Activated gamma-delta T cell treated with anti-CD3 and anti-CD28 coated beads, Interleukin-2, amount 50 U/mL, for 16 hours (primary cell): ENCODE data around the gene VWA8.

Experiments
- DNase-seq: peaks from one replicate; pipeline ENCODE4 v3.0.0-alpha.2; 2020; ENCODE audit warnings: low read depth

The VWA8 gene

DNA sequence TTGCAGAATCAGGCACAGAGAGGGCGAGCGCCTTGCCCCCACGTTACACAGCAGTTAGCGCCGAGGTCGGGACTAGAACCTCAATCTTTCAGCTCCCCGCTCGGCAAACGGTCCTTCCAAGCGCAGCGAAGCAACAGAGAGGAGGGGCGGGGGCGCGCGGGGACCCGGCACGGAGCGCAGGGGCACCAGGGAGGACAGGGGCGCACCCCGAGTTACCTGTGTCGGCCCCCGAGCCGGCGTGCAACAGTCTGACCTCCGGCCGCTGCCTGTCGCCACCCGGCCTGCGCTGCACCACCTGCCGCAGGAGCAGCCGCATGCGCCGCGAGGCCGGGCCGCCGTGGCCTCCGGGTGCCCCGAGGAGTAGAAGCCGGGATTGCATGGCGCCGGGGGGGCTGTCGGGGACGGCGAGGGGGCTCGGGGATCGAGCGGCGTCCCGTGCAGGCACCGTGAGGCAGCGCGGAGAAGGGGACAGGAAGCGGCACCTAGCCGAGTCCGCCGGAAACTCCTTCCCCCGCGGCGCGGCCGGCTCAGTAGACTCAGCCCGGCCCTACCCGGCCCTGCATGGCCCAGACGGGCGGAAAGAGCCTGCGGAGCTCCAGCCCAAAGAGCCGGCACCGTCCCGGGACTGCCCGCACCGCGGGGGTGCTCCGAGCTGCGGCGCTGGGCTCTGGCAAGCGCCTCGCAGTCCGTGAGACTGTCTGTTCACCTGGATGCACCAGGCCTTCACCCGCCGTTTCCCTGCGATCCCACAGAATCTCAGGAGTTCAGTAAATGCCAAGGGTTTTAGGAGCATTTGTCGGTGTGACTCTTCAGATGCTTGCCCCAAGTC is at the start of gene VWA8:
TSS of gene VWA8 (minus strand) at position 473 of the 829 bp plus-strand sequence. CDS start at position 379, 94 bp downstream.
- peak; percentile 79 for DNase-seq

DNA sequence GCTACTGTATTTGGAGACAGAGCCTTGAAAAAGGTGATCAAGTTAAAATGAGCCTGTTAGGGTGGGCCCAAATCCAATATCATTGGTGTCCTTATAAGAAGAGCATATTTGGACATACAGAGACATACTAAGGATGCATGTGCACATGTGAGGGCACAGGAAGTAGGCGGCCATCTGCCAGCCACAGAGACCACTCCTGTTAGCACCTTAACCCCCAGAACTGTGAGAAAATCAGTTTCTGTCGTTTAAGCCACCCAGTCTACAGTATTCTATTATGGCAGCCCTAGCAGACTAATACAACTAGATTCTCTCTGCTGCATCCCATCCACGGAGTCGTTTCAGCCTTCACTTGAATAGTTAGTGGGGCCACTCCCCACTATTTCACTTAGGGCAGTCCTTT is 48.1 kb upstream of the VWA8 start:
- DNase-seq, result no peak

DNA sequence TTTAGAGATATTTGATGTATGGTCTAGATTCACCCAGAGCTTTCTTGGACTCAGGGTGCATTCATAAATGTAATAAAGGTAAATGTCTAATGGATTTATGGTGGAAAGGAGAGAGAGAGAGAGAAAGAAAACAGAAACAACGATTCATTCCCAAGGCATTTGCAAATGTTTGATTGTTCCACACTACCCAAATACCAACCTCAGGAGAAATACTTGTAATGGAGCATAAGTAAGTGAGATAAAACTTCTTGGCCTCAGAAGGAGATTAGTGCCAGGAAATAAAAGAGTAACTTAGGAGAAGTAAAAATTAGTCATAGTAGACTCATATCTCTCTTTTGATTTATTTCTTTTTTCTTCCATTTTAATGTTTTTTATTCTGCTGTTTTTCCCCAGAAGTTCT is 46.9 kb upstream of the VWA8 start:
- DNase-seq, result no peak

DNA sequence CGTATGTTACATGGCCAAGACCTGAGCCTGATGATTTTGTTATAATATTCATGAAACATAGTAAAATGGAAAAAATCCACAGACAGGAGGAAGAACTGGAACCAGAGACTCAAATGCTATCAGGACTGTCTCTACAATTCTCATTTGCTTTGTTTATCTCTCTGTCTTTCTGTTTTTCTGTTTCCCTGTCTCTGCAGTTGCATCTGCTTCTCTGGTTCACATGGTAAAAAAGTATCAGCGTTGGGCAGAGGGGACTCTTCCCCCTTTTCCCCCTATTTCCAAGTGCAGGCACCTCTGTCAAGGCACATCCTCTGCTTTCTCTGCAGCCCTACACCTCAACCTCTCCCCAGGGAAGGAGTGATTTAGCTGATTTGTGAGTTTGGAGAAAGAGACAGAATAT is 41.2 kb upstream of the VWA8 start:
- no peak for DNase-seq

DNA sequence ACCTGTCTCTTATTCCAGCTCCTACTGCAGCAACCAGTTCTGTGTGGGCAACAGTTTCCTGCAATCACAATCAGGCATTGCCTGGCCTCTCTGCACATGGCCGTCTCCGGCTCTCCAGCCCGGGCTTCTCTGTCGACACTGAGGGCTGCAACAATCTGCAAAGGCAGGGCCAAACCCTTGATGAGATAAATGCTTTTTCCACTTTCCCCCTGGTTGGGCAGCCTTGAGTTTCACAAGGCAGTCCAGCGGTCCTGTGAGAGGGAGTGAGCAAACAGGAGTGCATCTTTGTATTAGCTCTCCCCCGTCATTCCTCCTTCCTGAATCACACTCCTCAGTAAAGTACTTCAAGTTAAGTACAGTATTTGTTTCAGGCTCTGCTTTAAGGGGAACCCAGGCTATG is 40.7 kb upstream of the VWA8 start:
- DNase-seq, result no peak

DNA sequence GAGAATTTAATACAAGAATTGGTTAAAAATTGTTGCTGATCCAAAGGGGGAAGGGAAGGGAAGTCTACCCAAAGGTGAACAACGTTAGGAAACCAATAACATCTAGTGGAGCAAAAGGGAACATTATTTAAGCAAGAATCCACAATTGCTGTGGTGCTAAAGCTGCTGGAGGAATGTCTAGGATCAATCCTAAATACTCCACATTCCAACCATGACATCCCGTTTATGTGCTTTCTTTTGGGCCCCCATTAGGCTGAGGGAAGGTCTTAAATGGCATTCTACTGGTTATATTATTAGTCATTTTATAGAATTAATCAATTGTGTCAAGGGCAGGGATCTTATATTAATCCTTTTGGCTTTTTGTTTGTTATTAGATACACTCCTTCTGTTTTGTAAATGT is 39.9 kb upstream of the VWA8 start:
- DNase-seq, result no peak

DNA sequence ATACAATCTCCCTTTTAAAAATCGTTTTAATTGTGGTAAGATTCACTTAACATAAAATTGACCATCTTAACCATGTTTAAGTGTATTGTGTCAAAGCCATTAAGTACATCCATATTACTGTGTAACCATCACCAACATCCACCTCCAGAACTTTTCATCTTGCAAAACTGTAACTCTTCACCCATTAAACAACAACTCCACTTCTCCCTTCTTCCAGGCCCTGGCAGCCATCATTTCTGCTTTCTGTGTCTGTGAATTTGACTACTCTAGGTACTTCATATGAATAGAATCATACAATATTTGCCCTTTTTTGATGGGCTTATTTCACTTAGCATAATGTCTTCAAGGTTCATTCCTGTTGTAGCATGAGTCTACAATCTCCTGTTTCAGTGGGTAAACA is 36.5 kb upstream of the VWA8 start:
- DNase-seq, result no peak

DNA sequence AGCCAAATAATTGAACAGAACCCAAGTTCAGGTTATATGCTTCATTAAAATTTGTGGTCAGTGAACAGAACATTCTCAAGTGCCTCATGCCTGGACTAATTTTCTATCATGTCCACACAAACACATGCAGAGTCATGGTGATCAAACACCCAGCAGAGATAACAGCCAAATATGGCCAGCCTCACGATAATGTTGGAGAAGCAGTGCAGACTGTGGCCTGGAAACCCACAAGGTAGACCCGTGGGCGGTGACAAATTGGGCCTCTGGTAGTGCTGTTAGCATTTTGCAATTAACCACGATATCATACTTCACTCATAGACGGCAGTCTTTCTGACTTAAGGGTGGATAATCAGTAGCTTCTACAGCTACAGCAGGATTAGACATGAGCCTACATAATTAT is 35.0 kb upstream of the VWA8 start:
- DNase-seq, result peak; percentile 3

DNA sequence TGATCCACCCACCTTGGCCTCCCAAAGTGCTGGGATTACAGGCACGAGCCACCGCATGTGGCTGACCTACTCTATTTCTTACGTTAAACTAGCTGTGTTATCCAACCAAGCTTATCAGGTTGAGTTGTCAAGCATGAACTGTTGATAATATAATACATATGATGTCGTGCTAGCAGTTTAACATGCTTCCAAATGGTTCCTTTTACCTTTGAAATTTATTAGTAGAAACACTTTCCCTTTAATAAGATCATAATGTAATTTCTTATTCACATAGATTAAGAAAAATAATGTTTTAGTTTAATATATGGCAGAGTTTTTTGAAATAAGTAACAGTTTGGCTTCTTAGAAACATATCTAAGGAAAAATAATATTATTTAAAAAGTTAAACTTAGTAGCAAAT is 34.4 kb upstream of the VWA8 start:
- no peak for DNase-seq

DNA sequence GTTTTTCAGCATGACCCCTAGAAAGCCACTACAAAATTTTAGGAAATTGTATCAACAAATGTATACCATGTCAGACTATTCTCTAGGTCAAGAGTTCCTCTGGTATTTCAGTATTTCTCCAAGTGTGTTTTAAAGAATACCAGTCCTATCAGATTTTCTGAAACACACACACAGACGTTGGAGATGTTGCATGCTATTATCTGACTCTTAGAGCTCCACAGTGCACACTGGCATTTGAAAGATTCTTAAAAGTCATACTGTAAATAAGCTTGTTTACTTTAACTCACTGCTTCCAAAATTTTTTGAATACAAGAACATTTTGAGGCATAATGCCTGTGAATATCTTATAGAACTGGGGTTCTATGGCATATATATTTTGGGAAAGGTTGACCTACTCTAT is 33.8 kb upstream of the VWA8 start:
- no peak for DNase-seq

DNA sequence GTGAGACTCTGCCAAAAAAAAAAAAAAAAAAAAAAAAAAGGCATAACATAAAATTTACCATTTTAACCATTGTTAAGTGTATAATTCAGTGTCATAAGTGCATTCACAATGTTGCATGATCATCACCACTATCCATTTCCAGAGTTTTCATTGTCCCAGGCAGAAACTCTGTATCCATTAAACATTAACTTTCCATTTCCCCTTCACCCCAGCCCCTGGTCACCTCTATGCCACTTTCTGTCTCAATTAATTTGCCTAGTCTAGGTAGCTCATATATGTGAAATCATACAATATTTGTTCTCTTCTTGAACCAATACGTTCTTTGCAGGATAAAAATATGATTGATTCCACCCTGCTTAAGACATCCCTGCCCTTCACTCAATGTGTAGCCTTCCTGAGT is 31.0 kb upstream of the VWA8 start:
- no peak for DNase-seq

DNA sequence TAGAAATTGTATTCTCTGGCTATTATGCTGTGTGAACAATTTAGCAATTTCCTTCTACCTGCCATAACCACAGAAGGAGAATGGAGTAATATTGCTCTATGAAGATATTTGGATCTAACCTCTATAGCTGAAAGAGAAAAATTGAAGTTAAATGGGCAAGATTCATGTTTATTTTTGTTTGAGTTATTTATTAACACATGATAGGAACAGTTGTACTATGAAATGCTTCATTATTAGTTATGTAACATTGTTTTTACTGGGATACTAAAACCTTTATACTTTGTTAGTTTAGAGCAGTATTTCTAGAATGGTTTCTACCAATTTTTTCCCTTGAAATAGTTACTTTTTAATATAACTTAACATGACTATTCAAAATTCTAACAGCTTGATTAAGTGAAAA is 27.3 kb upstream of the VWA8 start:
- no peak for DNase-seq

DNA sequence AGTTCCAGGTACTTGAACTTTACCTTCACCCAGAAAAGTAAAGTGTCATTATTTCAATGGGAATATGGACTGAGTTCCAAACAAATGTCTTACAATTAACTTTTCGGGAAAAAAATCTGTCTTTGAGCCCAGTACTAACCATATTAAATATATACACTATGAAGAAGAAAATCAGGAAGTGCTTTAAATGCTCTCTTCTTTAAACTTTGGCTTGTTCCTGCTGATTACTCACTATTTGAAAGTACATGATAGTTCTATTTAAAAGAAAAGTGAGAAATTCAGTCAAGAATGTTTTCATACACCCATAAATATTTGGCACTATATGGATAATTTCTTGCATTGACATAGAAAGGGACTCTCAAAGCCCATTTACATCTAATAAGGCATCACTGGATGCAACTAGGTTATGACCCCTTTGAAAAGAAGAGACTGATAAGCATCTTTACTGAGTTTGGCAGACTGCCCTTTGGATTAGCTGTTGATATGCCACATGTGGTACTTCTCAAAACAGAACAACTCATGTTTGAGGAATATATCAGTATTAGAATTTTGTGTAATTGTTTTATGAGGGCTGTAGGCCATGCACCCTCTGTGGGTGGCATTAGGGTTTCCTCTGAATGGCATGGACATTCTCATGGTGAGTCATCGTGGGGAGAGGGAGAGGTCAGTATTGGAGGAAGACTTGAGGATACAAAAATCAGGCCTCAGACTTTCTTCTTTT is 25.0 kb upstream of the VWA8 start:
- no peak for DNase-seq

DNA sequence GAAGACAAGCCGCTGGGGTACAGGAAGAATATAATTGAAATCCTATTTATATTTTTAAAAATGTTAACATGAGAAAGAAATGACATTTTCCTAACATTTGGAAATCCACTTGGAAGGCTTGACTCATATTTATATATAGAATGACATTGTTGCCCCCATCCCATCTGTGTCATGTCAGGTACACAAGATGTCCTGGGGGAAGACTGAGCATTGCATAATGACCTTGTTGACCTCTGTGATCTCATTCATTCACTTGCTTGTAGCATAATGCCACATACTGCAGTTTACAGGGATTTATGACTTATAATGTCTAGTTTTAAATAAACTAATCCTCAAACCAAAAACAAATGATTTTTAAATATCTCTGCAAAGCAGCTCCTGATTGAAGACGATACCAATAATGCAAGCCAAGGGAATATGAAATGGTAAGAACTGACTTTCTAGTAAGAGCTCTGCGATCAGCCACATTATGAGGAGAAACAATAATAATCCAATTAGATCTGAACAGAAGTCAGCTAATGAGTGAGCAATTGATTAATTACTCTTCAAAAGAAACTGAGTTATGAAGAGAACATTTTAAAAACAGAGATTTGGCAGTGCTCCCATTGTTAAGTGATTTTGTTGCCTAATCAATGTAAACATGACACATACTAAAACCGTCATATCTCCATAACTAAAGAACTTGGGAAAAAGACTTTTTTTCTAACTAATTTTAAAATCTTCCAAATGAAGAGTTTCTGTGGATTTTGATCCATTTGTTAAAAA is 21.2 kb upstream of the VWA8 start:
- DNase-seq, result no peak

DNA sequence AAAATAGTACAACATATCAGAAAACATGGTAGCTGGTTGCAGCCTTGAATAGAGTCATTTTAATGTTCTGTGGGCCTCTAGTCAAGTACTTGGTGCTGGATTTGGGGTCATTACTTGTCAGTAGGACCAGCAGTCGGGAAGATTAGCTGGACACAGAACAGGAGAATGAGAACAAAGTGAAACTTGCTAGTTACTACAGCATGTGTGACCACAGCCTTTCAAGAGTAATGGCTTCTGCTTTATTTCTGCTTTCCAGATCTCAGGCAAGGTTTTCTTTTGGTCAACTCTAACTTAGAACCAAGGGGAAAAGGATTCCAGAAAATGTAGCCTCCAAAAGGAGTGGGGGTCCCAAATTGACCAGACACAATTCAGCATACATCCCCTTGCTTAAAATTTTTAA is 17.1 kb upstream of the VWA8 start:
- no peak for DNase-seq

DNA sequence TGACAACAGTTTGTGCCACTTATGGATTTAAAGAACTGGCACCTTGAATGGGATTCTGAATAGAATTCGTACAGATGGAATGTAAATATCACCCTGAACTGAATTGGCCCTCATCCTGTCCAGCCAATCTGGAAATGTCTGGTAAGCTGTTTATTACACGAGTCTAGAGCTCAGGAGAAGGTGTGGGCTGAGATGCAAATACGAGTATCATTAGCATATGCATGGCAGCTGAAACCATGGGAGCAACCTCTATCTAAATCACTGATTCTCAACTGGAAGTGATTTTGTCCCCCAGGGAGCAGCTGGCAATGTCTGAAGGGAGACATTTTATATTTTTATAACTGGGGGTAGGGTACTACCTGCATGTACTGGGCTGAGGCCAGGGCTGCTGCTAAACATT is 15.6 kb upstream of the VWA8 start:
- no peak for DNase-seq

DNA sequence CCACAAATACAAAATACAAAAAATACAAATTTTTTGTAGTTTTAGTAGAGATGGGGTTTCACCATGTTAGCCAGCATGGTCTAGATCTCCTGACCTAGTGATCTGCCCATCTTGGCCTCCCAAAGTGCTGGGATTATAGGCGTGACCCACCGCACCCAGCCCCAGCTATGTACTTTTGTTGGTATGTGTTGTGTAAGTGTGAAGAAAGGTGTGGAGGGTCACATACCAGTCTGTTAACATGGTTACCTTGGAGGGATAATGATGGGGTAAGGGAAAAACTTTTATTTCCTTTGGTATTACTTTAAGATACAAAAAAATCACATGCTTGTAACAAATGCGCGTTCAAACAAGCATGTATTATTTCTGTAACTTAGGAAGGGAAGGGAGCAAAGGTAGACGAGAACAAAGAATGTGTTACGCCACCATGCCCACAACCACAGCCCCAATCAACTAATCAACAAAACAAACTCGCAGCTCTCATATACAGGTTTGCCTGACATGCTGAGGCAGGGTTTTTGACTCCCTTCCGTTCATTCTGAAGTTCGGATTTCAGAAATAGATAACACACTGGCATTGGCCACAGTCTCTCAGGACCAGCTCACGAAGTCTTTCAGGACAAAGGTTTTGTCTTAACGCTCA is 13.5 kb upstream of the VWA8 start:
- peak; percentile 1 for DNase-seq

DNA sequence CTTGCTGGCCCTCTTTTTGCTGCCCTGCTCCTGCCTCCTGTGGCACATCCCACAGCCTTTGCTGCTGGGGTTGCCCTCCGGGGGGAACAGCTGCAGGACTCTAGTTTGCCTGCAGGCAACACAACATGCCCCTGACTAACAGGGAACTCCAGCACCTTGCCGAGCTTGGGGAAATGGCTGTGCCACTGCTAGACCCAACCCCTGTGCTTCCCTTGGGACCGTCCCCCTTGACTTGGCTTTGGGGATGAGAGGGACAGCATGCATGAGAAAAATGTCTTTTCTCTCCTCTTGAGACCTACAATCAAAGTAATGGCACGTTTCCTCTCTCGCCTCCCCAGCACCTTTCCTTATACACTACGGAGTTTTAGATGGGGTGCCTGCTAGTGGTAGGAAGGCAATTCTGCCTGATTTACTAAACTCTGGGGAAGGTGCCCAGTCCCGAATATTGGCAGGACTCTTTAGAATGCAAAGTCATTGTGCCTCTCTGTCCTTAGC is 12.4 kb upstream of the VWA8 start:
- DNase-seq, result no peak

DNA sequence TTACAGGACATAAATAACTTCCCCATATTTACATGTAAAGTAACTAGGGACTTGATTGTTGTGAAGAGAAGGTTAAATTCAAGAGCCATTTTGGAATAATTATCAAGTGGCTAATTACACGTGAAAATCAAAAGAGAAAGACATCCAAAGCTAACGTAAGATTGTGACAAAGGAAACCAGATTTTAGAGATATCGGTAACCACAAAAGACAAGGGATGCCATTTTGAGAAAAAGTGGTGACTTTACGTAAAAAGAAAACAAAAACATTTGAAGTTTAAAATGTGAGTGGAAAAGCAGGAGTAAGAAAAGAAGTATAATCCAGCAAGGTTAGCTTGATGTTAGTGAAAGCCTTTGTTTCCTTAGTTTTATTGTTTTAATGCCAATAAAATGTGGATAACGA is 10.9 kb upstream of the VWA8 start:
- no peak for DNase-seq

DNA sequence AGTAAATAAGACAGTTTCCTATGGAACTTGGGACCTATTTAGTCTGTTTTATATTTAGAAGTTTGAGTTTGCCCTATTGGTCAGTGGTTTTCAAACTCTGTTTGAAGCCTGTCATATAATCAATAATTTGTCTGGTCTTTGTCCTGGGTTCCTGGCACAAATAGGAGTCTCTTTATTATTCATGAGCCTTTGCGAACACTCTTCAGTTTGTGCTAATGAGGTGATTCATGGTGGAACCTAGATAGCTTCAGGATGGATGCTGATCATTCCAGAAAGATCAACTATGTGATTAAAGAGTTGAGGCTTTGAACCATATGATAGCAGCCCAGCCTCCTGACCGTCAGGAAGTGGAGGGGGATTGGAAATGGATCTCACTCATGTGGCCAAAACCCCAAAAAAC is 10.0 kb upstream of the VWA8 start:
- no peak for DNase-seq

DNA sequence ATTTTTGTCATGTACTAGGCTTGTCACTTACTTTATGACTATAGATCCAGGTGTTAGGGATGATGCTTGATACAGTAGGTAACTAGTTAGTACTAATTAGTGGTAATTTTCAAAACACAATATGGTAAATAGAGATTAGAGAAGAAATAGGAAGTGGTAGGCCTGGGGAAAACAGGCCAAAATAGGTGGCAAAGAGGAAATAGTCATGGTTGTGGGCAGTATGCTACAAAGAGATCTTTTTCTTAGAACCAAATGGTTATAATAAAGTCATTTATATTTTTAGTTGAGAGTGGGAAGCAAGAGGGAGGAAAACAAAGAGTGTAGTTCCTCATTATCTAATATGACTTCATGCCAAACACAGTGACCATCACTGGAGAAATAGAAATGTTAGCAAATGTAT is 9.1 kb upstream of the VWA8 start:
- no peak for DNase-seq

DNA sequence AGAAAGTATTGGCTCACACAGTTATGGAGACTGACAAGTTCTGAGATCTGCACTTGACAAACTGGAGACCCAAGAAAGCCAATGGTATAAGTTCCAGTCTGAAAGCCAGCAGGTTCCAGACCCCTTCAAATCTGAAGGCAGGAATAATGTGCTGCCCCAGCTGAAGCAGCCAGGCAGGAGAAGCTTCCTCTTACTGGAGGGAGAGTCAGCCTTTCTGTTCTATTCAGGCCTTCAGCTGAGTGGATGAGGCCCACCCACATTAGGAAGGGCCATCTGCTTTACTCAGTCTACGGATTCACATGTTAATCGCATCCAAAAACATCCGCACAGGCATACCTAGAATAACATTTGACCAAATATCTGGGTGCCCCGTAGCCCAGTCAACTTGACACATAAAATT is 8.2 kb upstream of the VWA8 start:
- no peak for DNase-seq
